GM21825 (cell line): ENCODE data around the gene EIF4G1.

Experiments used
- ATAC-seq: cut with Tn5 transposase; IDR thresholded peaks from one replicate; pipeline ENCODE4 v1.9.1; 2021; ENCODE audit warnings: mild to moderate bottlenecking, moderate library complexity; ENCODE audit not compliant: unreplicated experiment

Gene EIF4G1

GRCh38 chr3:184361932-184362667, 47.7 kb downstream of the EIF4G1 start:
- peak; percentile 7 for ATAC-seq

- peak; percentile 79 for ATAC-seq
Measured at GRCh38 chr3:184362668-184363546, 48.5 kb downstream of the EIF4G1 start.

- no peak for ATAC-seq
Measured at GRCh38 chr3:184366619-184367289, 52.3 kb downstream of the EIF4G1 start.

GRCh38 chr3:184368116-184368515, 53.7 kb downstream of the EIF4G1 start:
- no peak for ATAC-seq

GRCh38 chr3:184368586-184369183, 54.3 kb downstream of the EIF4G1 start:
- ATAC-seq: no peak

GRCh38 chr3:184371570-184372018, 57.2 kb downstream of the EIF4G1 start:
- peak; percentile 81 for ATAC-seq

- ATAC-seq: no peak
Measured at GRCh38 chr3:184372296-184372821, 58.0 kb downstream of the EIF4G1 start.

GRCh38 chr3:184372911-184373310, 58.5 kb downstream of the EIF4G1 start:
- no peak for ATAC-seq

- no peak for ATAC-seq
Measured at GRCh38 chr3:184373422-184373821, 59.0 kb downstream of the EIF4G1 start.

GRCh38 chr3:184375747-184376461, 61.5 kb downstream of the EIF4G1 start:
- ATAC-seq: no peak

GRCh38 chr3:184377374-184377773, 63.0 kb downstream of the EIF4G1 start:
- ATAC-seq: no peak

GRCh38 chr3:184377882-184378445, 63.6 kb downstream of the EIF4G1 start, which contains the start of gene THPO:
Gene THPO, minus strand, starts transcription at chr3:184378207. Its CDS starts 1,948 bp downstream, at chr3:184376259.
- no peak for ATAC-seq

- no peak for ATAC-seq
Measured at GRCh38 chr3:184378651-184379357, 64.4 kb downstream of the EIF4G1 start.

GRCh38 chr3:184379358-184380184, 65.2 kb downstream of the EIF4G1 start, which contains the start of gene CHRD:
Gene CHRD, plus strand, starts transcription at chr3:184380054. Its CDS starts 265 bp downstream, at chr3:184380319.
- no peak for ATAC-seq

GRCh38 chr3:184380185-184380626, 65.8 kb downstream of the EIF4G1 start:
- no peak for ATAC-seq

- no peak for ATAC-seq
Measured at GRCh38 chr3:184380627-184381260, 66.3 kb downstream of the EIF4G1 start.
